ENCODE results near the gene RALGAPA2.
A peak's percentile ranks its signal among the peaks of the same experiment; 100 is the strongest.

Gene RALGAPA2

DNA sequence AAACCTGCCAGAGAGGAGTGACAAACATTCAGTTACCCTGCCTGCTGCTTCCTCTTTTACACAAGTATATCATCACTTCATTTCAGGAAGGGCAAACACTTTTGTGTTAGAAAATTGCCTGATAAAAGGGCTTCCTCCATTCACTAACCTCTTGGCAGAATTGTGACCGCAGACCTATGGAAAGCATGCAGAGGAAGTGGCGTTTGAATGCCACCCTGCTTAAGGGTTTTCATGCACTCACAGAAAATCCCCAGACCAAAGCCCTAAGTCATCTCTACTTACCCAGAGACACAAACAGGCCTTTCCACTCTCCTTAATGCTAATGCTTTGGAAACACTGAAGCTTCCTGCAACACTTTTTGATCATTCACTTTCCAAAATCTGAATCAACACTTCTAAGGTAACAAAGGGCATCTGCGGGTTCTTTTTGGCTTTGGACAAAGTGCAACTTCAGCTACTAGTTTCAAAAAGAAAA, 22.1 kb upstream of the RALGAPA2 start:
- Mint-ChIP-seq H3K9me3 (no peaks in the 10 kb centered on the region), H3K36me3 (no peaks in the 10 kb centered on the region), H3K4me3 (no peak overlapping the region), H3K27ac (peak overlapping the region; percentile 69), H3K4me1 (peaks cover 28% of the 10 kb centered on the region), H3K27me3 (no peaks in the 10 kb centered on the region)
- peak; percentile 79 for ATAC-seq

- peak; percentile 42 for ATAC-seq
- no peaks in the 10 kb centered on the region for H3K27me3 Mint-ChIP-seq
- H3K36me3 Mint-ChIP-seq, result no peaks in the 10 kb centered on the region
- peak overlapping the region; percentile 69 for H3K27ac Mint-ChIP-seq
- H3K4me1 Mint-ChIP-seq, result peaks cover 28% of the 10 kb centered on the region
- H3K4me3 Mint-ChIP-seq, result no peak overlapping the region
- H3K9me3 Mint-ChIP-seq, result no peaks in the 10 kb centered on the region
These were observed 21.5 kb upstream of the RALGAPA2 start for GRCh38 chr20:20733943-20734342.

DNA sequence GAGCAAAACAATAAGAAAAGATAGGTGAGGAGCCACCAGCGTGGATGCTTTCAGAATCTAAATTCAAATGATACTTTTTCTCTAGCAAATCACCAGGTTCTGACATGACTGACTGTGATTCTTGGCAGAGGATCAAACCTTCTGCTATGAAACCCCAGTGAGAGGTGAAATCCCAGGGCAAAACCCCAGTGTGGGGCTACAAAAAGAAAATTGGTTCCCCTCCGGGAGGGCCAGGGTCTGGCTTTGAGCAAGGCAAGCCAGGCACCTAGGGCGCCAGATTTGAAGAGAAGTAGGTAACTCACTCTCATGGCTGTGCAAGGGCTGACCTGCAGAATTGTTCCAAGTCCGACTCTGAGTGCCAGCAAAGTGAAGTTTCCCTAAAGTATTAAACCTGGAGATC, 20.2 kb upstream of the RALGAPA2 start:
- H3K4me1 Mint-ChIP-seq, result peaks cover 28% of the 10 kb centered on the region
- no peaks in the 10 kb centered on the region for H3K36me3 Mint-ChIP-seq
- H3K4me3 Mint-ChIP-seq, result no peak overlapping the region
- H3K9me3 Mint-ChIP-seq, result no peaks in the 10 kb centered on the region
- no peak for ATAC-seq
- H3K27me3 Mint-ChIP-seq, result no peaks in the 10 kb centered on the region
- H3K27ac Mint-ChIP-seq, result no peak overlapping the region

DNA sequence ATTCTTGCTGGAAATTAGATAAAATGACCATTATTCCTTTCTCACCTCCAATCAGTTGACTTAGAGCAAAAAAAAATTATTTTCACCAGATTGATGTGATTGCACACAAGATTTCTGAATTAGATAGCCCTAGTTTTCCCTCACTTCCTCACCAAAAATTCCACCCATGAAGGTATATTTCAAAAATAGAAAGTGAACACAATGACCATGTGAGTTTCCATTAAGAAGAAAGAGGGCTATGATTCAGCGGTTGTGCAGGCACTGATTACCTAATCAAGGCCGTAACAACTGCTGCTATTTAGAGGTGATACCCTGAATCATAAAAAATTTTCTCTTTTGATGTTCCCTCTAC, 19.5 kb upstream of the RALGAPA2 start:
- no peaks in the 10 kb centered on the region for H3K9me3 Mint-ChIP-seq
- no peak overlapping the region for H3K4me3 Mint-ChIP-seq
- ATAC-seq, result no peak
- no peak overlapping the region for H3K27ac Mint-ChIP-seq
- no peaks in the 10 kb centered on the region for H3K27me3 Mint-ChIP-seq
- no peaks in the 10 kb centered on the region for H3K36me3 Mint-ChIP-seq
- H3K4me1 Mint-ChIP-seq, result peaks cover 23% of the 10 kb centered on the region

DNA sequence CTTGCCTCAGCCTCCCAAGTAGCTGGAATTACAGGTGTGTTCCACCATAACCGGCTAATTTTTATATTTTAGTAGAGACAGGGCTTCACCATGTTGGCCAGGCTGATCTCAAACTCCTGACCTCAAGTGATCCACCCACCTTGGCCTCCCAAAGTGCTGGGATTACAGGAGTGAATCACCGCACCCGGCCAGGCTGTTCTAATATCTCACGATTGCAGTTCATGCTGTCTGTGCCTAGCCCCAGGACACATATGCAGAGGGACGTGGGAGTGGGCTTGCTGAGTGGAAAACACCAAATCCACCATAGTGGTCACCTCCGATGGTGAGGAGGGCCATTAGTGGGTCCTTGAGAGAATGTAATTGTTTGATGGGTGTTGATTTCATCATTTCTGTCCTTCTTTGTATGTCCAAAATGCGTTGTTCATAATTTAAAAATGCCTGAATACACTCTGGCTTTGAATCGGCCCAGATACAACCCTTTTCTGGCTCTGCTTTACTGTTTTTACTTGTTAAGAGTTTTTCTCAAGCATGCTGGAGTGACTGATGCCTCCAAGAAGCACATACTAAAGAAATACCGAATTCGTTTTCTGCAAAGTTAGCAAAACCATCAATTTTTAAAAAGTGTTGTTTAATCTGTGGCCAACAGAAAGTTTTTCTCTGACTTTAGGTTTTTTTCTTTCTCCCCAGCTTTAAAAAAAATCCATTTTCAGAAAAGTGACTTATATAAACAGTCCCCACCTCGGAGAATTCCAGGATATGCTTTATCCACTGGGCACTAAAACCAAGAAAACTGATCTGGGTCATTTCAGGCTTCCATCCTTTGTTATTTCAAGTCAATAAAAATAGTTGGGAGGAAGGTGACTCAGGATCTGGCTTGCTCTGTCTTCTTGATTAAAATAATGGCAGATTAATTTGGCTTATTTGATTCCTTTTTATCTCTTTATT, 18.8 kb upstream of the RALGAPA2 start:
- no peak for ATAC-seq
- no peak overlapping the region for H3K4me3 Mint-ChIP-seq
- no peaks in the 10 kb centered on the region for H3K9me3 Mint-ChIP-seq
- no peak overlapping the region for H3K27ac Mint-ChIP-seq
- H3K4me1 Mint-ChIP-seq, result peaks cover 16% of the 10 kb centered on the region
- no peaks in the 10 kb centered on the region for H3K36me3 Mint-ChIP-seq
- no peaks in the 10 kb centered on the region for H3K27me3 Mint-ChIP-seq

DNA sequence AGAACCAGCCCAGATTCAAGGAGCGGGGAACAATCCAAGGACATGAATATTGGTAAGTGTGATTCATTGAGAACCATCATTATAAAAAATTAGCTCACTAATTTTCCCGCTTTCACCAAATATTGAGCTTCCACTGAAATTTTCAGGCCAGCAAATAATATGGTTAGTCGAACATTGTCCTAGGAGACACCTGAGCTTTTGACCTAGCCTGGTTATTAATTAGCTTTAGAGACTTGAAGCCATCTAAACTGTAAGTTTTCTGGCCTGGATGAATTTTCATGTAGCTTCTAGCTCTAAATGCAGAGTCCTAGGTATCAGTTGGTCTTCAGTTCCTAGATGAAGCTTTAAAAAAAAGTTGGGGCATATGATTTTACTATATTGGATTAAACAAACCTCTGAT, 17.1 kb upstream of the RALGAPA2 start:
- Mint-ChIP-seq H3K9me3 (no peaks in the 10 kb centered on the region), H3K27me3 (no peaks in the 10 kb centered on the region), H3K36me3 (no peaks in the 10 kb centered on the region), H3K4me3 (no peak overlapping the region), H3K4me1 (peaks cover 12% of the 10 kb centered on the region), H3K27ac (no peak overlapping the region)
- no peak for ATAC-seq

- Mint-ChIP-seq H3K27ac (no peak overlapping the region), H3K27me3 (no peaks in the 10 kb centered on the region), H3K4me3 (no peak overlapping the region), H3K4me1 (no peaks in the 10 kb centered on the region), H3K9me3 (no peaks in the 10 kb centered on the region), H3K36me3 (no peaks in the 10 kb centered on the region)
- ATAC-seq, result no peak
These were observed 9.0 kb upstream of the RALGAPA2 start for GRCh38 chr20:20721489-20721888.

GRCh38 chr20:20720158-20720557, 7.7 kb upstream of the RALGAPA2 start:
- Mint-ChIP-seq H3K36me3 (no peaks in the 10 kb centered on the region), H3K4me3 (no peak overlapping the region), H3K9me3 (no peaks in the 10 kb centered on the region), H3K27ac (no peak overlapping the region), H3K4me1 (no peaks in the 10 kb centered on the region), H3K27me3 (no peaks in the 10 kb centered on the region)
- ATAC-seq, result no peak

GRCh38 chr20:20719411-20719810, 7.0 kb upstream of the RALGAPA2 start:
- Mint-ChIP-seq H3K36me3 (no peaks in the 10 kb centered on the region), H3K4me1 (no peaks in the 10 kb centered on the region), H3K4me3 (no peak overlapping the region), H3K9me3 (no peaks in the 10 kb centered on the region), H3K27ac (no peak overlapping the region), H3K27me3 (no peaks in the 10 kb centered on the region)
- no peak for ATAC-seq

- no peaks in the 10 kb centered on the region for H3K36me3 Mint-ChIP-seq
- peaks cover 29% of the 10 kb centered on the region for H3K4me1 Mint-ChIP-seq
- H3K4me3 Mint-ChIP-seq, result peak overlapping the region; percentile 83
- H3K27ac Mint-ChIP-seq, result peak overlapping the region; percentile 89
- ATAC-seq, result no peak
- no peaks in the 10 kb centered on the region for H3K9me3 Mint-ChIP-seq
- no peaks in the 10 kb centered on the region for H3K27me3 Mint-ChIP-seq
These were observed 861 bp upstream of the RALGAPA2 start for GRCh38 chr20:20713244-20713765.

- Mint-ChIP-seq H3K27me3 (no peaks in the 10 kb centered on the region), H3K27ac (peak overlapping the region; percentile 89), H3K36me3 (no peaks in the 10 kb centered on the region), H3K9me3 (no peaks in the 10 kb centered on the region), H3K4me3 (peak overlapping the region; percentile 87), H3K4me1 (peaks cover 29% of the 10 kb centered on the region)
- ATAC-seq, result peak; percentile 9
These were observed 405 bp downstream of the RALGAPA2 start for GRCh38 chr20:20712004-20712473.

GRCh38 chr20:20711413-20711812, 1.0 kb downstream of the RALGAPA2 start:
- ATAC-seq, result no peak
- Mint-ChIP-seq H3K4me1 (peaks cover 29% of the 10 kb centered on the region), H3K36me3 (no peaks in the 10 kb centered on the region), H3K27ac (peak overlapping the region; percentile 89), H3K9me3 (no peaks in the 10 kb centered on the region), H3K4me3 (peak overlapping the region; percentile 87), H3K27me3 (no peaks in the 10 kb centered on the region)

- Mint-ChIP-seq H3K4me3 (peak overlapping the region; percentile 87), H3K27me3 (no peaks in the 10 kb centered on the region), H3K9me3 (no peaks in the 10 kb centered on the region), H3K4me1 (peaks cover 29% of the 10 kb centered on the region), H3K27ac (peak overlapping the region; percentile 89), H3K36me3 (no peaks in the 10 kb centered on the region)
- ATAC-seq, result no peak
These were observed 1.8 kb downstream of the RALGAPA2 start for GRCh38 chr20:20710443-20711315.

DNA sequence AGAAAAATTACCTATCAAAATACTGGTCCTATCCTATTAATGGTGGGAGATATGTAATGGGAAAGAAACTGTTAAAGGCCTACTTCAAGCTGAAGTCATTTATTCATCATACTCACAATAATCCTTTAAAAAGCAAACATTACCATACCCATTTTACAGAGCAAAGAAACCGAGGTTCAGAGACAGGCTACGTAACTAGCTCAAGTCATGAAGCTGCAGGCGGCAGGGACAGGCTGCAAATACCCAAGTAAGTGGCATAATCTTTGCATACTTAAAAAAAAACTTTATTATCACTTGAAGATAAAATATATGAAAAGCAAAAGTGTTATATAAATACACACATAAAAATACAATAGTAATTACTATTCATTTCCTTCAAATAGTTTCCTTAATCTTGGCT, 2.6 kb downstream of the RALGAPA2 start:
- Mint-ChIP-seq H3K4me1 (peaks cover 31% of the 10 kb centered on the region), H3K27ac (no peak overlapping the region), H3K27me3 (no peaks in the 10 kb centered on the region), H3K36me3 (no peaks in the 10 kb centered on the region), H3K9me3 (no peaks in the 10 kb centered on the region), H3K4me3 (no peak overlapping the region)
- ATAC-seq, result no peak

GRCh38 chr20:20706285-20706684, 6.2 kb downstream of the RALGAPA2 start:
- H3K36me3 Mint-ChIP-seq, result no peaks in the 10 kb centered on the region
- no peaks in the 10 kb centered on the region for H3K27me3 Mint-ChIP-seq
- no peak overlapping the region for H3K27ac Mint-ChIP-seq
- H3K9me3 Mint-ChIP-seq, result no peaks in the 10 kb centered on the region
- no peak overlapping the region for H3K4me3 Mint-ChIP-seq
- no peak for ATAC-seq
- peaks cover 35% of the 10 kb centered on the region for H3K4me1 Mint-ChIP-seq
